GM23338 (cell line): Measurements from ENCODE around the gene TSPAN5. TPM values are rescaled to one million over a fixed set of nuclear protein-coding genes. Genes with fewer than 3 reads are reported as not detected.

Experiments
- ATAC-seq: fragments of 200-7000 bp; cut with Tn5 transposase; 3 replicates; pipeline ENCODE4 v1.9.1; 2020
- DNase-seq: peaks from one replicate; pipeline ENCODE4 v3.0.0-alpha.2; 2015; ENCODE audit warnings: low spot score
- H2AFZ ChIP-seq: fragments of 200-600 bp; sonication (generic); 2 replicates; pipeline ENCODE4 v1.8.0; 2016; ENCODE audit warnings: antibody characterized with exemption, mild to moderate bottlenecking, moderate library complexity
- H3F3A ChIP-seq: fragments of 200-600 bp; sonication (generic); replicated peaks from 2 replicates; pipeline ENCODE4 v1.8.0; 2017; ENCODE audit warnings: antibody characterized with exemption, mixed run types, low read depth
- H3K27ac ChIP-seq: fragments of 200-600 bp; sonication (generic); 2 replicates; pipeline ENCODE4 v1.6.1; 2016; ENCODE audit warnings: low read depth
- H3K27me3 ChIP-seq: fragments of 200-600 bp; sonication (generic); 2 replicates; pipeline ENCODE4 v1.8.0; 2016; ENCODE audit warnings: mild to moderate bottlenecking, mixed run types, moderate library complexity; ENCODE audit not compliant: insufficient read depth
- H3K36me3 ChIP-seq: fragments of 200-600 bp; sonication (generic); 2 replicates; pipeline ENCODE4 v1.8.0; 2016; ENCODE audit warnings: mild to moderate bottlenecking; ENCODE audit not compliant: insufficient read depth
- H3K4me1 ChIP-seq: fragments of 200-600 bp; sonication (generic); 2 replicates; pipeline ENCODE4 v1.8.0; 2016; ENCODE audit warnings: mild to moderate bottlenecking, moderate library complexity; ENCODE audit not compliant: insufficient read depth
- H3K4me2 ChIP-seq: fragments of 200-600 bp; sonication (generic); 2 replicates; pipeline ENCODE4 v1.7.1; 2017; ENCODE audit warnings: mixed run types
- H3K4me3 ChIP-seq: fragments of 200-600 bp; sonication (generic); 2 replicates; pipeline ENCODE4 v1.6.1; 2016; ENCODE audit warnings: mixed run types
- H3K79me2 ChIP-seq: fragments of 200-600 bp; sonication (generic); replicated peaks from 2 replicates; pipeline ENCODE4 v1.8.0; 2017; ENCODE audit warnings: mild to moderate bottlenecking; ENCODE audit not compliant: insufficient read depth
- H3K9me2 ChIP-seq: fragments of 200-600 bp; sonication (generic); 2 replicates; pipeline ENCODE4 v1.8.0; 2017; ENCODE audit not compliant: insufficient read depth
- H4K20me1 ChIP-seq: fragments of 200-600 bp; sonication (generic); replicated peaks from 2 replicates; pipeline ENCODE4 v1.8.0; 2017; ENCODE audit warnings: mild to moderate bottlenecking; ENCODE audit not compliant: insufficient read depth
- H3K27ac Mint-ChIP-seq: 2 replicates; pipeline ENCODE4 v1.8.0; 2020; ENCODE audit warnings: inconsistent platforms, mild to moderate bottlenecking, moderate library complexity, mixed read lengths
- H3K27me3 Mint-ChIP-seq: 3 replicates; pipeline ENCODE4 v1.8.0; 2022; ENCODE audit warnings: low read depth, mild to moderate bottlenecking, moderate library complexity, mixed read lengths, inconsistent platforms; ENCODE audit not compliant: insufficient read depth, poor library complexity
- H3K36me3 Mint-ChIP-seq: 3 replicates; pipeline ENCODE4 v1.8.0; 2021; ENCODE audit warnings: low read depth, mild to moderate bottlenecking, inconsistent platforms, moderate library complexity, mixed read lengths
- H3K4me1 Mint-ChIP-seq: 3 replicates; pipeline ENCODE4 v1.8.0; 2020; ENCODE audit warnings: mild to moderate bottlenecking, inconsistent platforms, mixed read lengths
- H3K4me3 Mint-ChIP-seq: 3 replicates; pipeline ENCODE4 v1.8.0; 2021; ENCODE audit warnings: moderate library complexity, mild to moderate bottlenecking, inconsistent platforms, mixed read lengths
- H3K9me3 Mint-ChIP-seq: 3 replicates; pipeline ENCODE4 v1.8.0; 2020; ENCODE audit warnings: moderate library complexity, mild to moderate bottlenecking, inconsistent platforms, mixed read lengths
- CREB1 ChIP-seq: fragments of 250-450 bp; sonication (Bioruptor Pico); IDR thresholded peaks from 2 replicates; pipeline ENCODE4 v1.5.0; 2020; ENCODE audit warnings: low read depth, mild to moderate bottlenecking, moderate library complexity
- ETS1 ChIP-seq: IDR thresholded peaks from 2 replicates; pipeline ENCODE4 v1.6.1; 2016; ENCODE audit warnings: antibody characterized with exemption
- EZH2phosphoT487 ChIP-seq: fragments of 200-600 bp; sonication (generic); IDR thresholded peaks from one replicate; pipeline ENCODE4 v1.8.1; 2018; ENCODE audit warnings: antibody characterized with exemption; ENCODE audit not compliant: unreplicated experiment
- JUNB ChIP-seq: IDR thresholded peaks from one replicate; pipeline ENCODE4 v1.6.1; 2016; ENCODE audit warnings: antibody characterized with exemption; ENCODE audit not compliant: unreplicated experiment
- NANOG ChIP-seq: IDR thresholded peaks from 2 replicates; pipeline ENCODE4 v1.6.1; 2016; ENCODE audit warnings: antibody characterized with exemption, borderline replicate concordance
- POLR2AphosphoS5 ChIP-seq: IDR thresholded peaks from 2 replicates; pipeline ENCODE4 v1.6.1; 2016; ENCODE audit warnings: antibody characterized with exemption, low read depth
- STAT1 ChIP-seq: IDR thresholded peaks from one replicate; pipeline ENCODE4 v1.6.1; 2016; ENCODE audit warnings: antibody characterized with exemption; ENCODE audit not compliant: unreplicated experiment
- ZNF331 ChIP-seq: fragments of 250-450 bp; sonication (Bioruptor Pico); IDR thresholded peaks from 2 replicates; pipeline ENCODE4 v1.5.0; 2020; ENCODE audit warnings: low read depth, mild to moderate bottlenecking, moderate library complexity
- polyA plus RNA-seq: library from polyadenylated mRNA; unstranded; fragments of >200 nt; fragmentation: Nextera tagmentation; extraction: Ambion mirVana; gene quantifications from 2 replicates; pipeline ENCODE4 v1.2.1, GENCODE V29; 2016
- total RNA-seq: library from RNA; depleted of rRNA; stranded (reverse); fragments of >200 nt; shearing (Covaris generic); gene quantifications from 2 replicates; pipeline ENCODE4 v1.2.3, GENCODE V29; 2014
- TF ChIP-seq, protein P1 (sequence below): fragments of 250-450 bp; sonication (Bioruptor Pico); IDR thresholded peaks from 2 replicates; pipeline ENCODE4 v1.5.0; 2020; ENCODE audit warnings: mild to moderate bottlenecking, moderate library complexity
- TF ChIP-seq, protein P2 (sequence below): IDR thresholded peaks from one replicate; pipeline ENCODE4 v1.6.1; 2018; ENCODE audit warnings: antibody characterized with exemption; ENCODE audit not compliant: unreplicated experiment
- TF ChIP-seq, protein P3 (sequence below), 2 experiments: fragments of 200-600 bp in 1 of 2; sonication (generic) in 1 of 2; conservative IDR thresholded peaks; 2 replicates each; pipeline versions ENCODE4 v1.5.1 to v1.6.1; 2016 to 2017; ENCODE audit warnings: antibody characterized with exemption in 2 of 2, low read depth in 2 of 2, mild to moderate bottlenecking in 2 of 2, moderate library complexity in 1 of 2

TSPAN5 gene
- total and polyA plus RNA-seq, 2 experiments from 2014 or later = 18.6 to 21.5 TPM

- no peak overlapping the region for H3K4me3 Mint-ChIP-seq
- Histone ChIP-seq H3K36me3 (no peaks in the 10 kb centered on the region), H3K9me2 (no peaks in the 10 kb centered on the region), H3K27ac (no peak overlapping the region), H4K20me1 (no peaks in the 10 kb centered on the region; the same call in 1 of the 2 replicates), H3K4me1 (peaks cover 7% of the 10 kb centered on the region; the same call in 1 of the 2 replicates), H3K27me3 (no peaks in the 10 kb centered on the region), H3K79me2 (no peaks in the 10 kb centered on the region), H3F3A (no peaks in the 10 kb centered on the region), H2AFZ (no peak overlapping the region), H3K4me3 (no peak overlapping the region), H3K4me2 (no peak overlapping the region)
- H3K27ac Mint-ChIP-seq = no peak overlapping the region
- H3K4me1 Mint-ChIP-seq = peaks cover 18% of the 10 kb centered on the region
- ATAC-seq = no peak
- H3K36me3 Mint-ChIP-seq = peaks cover 3% of the 10 kb centered on the region; the same call in 1 of the 3 replicates
- H3K9me3 Mint-ChIP-seq = no peaks in the 10 kb centered on the region
- peaks cover 6% of the 10 kb centered on the region for H3K27me3 Mint-ChIP-seq
- DNase-seq = no peak
- TF ChIP-seq, protein P1, sequence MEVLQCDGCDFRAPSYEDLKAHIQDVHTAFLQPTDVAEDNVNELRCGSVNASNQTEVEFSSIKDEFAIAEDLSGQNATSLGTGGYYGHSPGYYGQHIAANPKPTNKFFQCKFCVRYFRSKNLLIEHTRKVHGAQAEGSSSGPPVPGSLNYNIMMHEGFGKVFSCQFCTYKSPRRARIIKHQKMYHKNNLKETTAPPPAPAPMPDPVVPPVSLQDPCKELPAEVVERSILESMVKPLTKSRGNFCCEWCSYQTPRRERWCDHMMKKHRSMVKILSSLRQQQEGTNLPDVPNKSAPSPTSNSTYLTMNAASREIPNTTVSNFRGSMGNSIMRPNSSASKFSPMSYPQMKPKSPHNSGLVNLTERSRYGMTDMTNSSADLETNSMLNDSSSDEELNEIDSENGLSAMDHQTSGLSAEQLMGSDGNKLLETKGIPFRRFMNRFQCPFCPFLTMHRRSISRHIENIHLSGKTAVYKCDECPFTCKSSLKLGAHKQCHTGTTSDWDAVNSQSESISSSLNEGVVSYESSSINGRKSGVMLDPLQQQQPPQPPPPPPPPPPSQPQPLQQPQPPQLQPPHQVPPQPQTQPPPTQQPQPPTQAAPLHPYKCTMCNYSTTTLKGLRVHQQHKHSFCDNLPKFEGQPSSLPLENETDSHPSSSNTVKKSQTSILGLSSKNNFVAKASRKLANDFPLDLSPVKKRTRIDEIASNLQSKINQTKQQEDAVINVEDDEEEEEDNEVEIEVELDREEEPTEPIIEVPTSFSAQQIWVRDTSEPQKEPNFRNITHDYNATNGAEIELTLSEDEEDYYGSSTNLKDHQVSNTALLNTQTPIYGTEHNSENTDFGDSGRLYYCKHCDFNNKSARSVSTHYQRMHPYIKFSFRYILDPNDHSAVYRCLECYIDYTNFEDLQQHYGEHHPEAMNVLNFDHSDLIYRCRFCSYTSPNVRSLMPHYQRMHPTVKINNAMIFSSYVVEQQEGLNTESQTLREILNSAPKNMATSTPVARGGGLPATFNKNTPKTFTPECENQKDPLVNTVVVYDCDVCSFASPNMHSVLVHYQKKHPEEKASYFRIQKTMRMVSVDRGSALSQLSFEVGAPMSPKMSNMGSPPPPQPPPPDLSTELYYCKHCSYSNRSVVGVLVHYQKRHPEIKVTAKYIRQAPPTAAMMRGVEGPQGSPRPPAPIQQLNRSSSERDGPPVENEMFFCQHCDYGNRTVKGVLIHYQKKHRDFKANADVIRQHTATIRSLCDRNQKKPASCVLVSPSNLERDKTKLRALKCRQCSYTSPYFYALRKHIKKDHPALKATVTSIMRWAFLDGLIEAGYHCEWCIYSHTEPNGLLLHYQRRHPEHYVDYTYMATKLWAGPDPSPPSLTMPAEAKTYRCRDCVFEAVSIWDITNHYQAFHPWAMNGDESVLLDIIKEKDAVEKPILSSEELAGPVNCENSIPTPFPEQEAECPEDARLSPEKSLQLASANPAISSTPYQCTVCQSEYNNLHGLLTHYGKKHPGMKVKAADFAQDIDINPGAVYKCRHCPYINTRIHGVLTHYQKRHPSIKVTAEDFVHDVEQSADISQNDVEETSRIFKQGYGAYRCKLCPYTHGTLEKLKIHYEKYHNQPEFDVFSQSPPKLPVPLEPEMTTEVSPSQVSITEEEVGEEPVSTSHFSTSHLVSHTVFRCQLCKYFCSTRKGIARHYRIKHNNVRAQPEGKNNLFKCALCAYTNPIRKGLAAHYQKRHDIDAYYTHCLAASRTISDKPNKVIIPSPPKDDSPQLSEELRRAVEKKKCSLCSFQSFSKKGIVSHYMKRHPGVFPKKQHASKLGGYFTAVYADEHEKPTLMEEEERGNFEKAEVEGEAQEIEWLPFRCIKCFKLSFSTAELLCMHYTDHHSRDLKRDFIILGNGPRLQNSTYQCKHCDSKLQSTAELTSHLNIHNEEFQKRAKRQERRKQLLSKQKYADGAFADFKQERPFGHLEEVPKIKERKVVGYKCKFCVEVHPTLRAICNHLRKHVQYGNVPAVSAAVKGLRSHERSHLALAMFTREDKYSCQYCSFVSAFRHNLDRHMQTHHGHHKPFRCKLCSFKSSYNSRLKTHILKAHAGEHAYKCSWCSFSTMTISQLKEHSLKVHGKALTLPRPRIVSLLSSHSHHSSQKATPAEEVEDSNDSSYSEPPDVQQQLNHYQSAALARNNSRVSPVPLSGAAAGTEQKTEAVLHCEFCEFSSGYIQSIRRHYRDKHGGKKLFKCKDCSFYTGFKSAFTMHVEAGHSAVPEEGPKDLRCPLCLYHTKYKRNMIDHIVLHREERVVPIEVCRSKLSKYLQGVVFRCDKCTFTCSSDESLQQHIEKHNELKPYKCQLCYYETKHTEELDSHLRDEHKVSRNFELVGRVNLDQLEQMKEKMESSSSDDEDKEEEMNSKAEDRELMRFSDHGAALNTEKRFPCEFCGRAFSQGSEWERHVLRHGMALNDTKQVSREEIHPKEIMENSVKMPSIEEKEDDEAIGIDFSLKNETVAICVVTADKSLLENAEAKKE (CRISPR knock-in tag) = no peak
- no peak for TF ChIP-seq ZNF331 (CRISPR knock-in tag)
- no peak for TF ChIP-seq EZH2phosphoT487
- TF ChIP-seq NANOG = no peak
- TF ChIP-seq, protein P2, sequence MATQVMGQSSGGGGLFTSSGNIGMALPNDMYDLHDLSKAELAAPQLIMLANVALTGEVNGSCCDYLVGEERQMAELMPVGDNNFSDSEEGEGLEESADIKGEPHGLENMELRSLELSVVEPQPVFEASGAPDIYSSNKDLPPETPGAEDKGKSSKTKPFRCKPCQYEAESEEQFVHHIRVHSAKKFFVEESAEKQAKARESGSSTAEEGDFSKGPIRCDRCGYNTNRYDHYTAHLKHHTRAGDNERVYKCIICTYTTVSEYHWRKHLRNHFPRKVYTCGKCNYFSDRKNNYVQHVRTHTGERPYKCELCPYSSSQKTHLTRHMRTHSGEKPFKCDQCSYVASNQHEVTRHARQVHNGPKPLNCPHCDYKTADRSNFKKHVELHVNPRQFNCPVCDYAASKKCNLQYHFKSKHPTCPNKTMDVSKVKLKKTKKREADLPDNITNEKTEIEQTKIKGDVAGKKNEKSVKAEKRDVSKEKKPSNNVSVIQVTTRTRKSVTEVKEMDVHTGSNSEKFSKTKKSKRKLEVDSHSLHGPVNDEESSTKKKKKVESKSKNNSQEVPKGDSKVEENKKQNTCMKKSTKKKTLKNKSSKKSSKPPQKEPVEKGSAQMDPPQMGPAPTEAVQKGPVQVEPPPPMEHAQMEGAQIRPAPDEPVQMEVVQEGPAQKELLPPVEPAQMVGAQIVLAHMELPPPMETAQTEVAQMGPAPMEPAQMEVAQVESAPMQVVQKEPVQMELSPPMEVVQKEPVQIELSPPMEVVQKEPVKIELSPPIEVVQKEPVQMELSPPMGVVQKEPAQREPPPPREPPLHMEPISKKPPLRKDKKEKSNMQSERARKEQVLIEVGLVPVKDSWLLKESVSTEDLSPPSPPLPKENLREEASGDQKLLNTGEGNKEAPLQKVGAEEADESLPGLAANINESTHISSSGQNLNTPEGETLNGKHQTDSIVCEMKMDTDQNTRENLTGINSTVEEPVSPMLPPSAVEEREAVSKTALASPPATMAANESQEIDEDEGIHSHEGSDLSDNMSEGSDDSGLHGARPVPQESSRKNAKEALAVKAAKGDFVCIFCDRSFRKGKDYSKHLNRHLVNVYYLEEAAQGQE = no peak
- TF ChIP-seq JUNB = no peak
- TF ChIP-seq STAT1 = no peak
- no peak for TF ChIP-seq CREB1 (CRISPR knock-in tag)
- no peak for TF ChIP-seq POLR2AphosphoS5
- TF ChIP-seq, protein P3, sequence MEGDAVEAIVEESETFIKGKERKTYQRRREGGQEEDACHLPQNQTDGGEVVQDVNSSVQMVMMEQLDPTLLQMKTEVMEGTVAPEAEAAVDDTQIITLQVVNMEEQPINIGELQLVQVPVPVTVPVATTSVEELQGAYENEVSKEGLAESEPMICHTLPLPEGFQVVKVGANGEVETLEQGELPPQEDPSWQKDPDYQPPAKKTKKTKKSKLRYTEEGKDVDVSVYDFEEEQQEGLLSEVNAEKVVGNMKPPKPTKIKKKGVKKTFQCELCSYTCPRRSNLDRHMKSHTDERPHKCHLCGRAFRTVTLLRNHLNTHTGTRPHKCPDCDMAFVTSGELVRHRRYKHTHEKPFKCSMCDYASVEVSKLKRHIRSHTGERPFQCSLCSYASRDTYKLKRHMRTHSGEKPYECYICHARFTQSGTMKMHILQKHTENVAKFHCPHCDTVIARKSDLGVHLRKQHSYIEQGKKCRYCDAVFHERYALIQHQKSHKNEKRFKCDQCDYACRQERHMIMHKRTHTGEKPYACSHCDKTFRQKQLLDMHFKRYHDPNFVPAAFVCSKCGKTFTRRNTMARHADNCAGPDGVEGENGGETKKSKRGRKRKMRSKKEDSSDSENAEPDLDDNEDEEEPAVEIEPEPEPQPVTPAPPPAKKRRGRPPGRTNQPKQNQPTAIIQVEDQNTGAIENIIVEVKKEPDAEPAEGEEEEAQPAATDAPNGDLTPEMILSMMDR (conservative IDR thresholded peaks at IDR 0.05; ENCODE audit: low read depth in 2 of 2) = no peak
- no peak for TF ChIP-seq ETS1
Measured at GRCh38 chr4:98496152-98496845, 162.1 kb downstream of the TSPAN5 start.
